ENCODE results near the gene APEH. TPM values are rescaled to one million over a fixed set of nuclear protein-coding genes. Genes with fewer than 3 reads are reported as not detected.

The APEH gene
- total and polyA plus RNA-seq, 2 of the 13 experiments (the other 11 are each of a cell fraction or from before 2014, with no cell fraction given), result 116 to 130 TPM

DNA sequence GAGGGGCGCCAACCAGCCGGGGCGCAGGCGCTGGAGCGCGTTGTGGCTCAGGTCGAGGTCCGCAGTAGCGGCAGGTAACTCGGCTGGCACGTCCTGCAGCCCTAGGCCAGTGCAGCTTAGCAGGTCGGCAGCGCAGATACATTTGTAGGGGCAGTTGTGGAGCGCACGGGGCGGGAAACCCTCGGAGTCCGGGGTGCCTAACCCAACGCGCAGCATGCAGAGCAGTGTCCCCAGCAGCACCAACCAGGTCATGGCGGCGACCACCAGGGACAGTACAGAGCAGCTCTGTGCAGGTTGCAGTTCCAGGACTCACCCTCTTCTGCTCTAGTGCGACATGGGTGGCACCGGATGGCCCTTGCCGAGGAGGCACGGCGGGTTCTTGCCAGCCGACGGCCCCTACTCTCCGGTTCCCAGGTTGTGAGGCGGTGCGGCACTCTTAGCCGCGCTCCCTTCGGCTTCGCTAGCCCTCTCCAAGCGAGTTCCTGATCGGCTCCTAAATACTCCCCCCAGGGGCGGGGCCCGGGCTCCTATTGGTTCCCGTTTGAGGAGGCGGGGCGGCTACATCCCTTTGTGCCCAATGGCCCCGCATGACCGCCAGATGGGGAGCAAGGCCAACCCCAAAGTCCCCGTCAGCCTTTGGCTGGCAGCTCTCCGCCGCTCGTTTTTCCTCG lies 45.2 kb downstream of the APEH start, which contains the start of gene AMIGO3 (continued):
- TF ChIP-seq, protein P1, sequence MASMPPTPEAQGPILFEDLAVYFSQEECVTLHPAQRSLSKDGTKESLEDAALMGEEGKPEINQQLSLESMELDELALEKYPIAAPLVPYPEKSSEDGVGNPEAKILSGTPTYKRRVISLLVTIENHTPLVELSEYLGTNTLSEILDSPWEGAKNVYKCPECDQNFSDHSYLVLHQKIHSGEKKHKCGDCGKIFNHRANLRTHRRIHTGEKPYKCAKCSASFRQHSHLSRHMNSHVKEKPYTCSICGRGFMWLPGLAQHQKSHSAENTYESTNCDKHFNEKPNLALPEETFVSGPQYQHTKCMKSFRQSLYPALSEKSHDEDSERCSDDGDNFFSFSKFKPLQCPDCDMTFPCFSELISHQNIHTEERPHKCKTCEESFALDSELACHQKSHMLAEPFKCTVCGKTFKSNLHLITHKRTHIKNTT (CRISPR knock-in tag; IDR thresholded peaks at IDR 0.05), result no peak
- no peak for TF ChIP-seq STAG1 (CRISPR knock-in tag; IDR thresholded peaks at IDR 0.05)
- TF ChIP-seq MIER2 (CRISPR knock-in tag; IDR thresholded peaks at IDR 0.05), result no peak
- TF ChIP-seq ZIK1 (CRISPR knock-in tag; IDR thresholded peaks at IDR 0.05; ENCODE audit: borderline replicate concordance, low read depth), result no peak
- TF ChIP-seq FOSL1 (CRISPR knock-in tag; IDR thresholded peaks at IDR 0.05; ENCODE audit: borderline replicate concordance), result no peak
- no peak for TF ChIP-seq ZNF75D (CRISPR knock-in tag; IDR thresholded peaks at IDR 0.05; ENCODE audit: borderline replicate concordance)
- no peak for TF ChIP-seq MTA1 (CRISPR knock-in tag; IDR thresholded peaks at IDR 0.05; ENCODE audit: borderline replicate concordance)
- no peak for TF ChIP-seq SIX4 (CRISPR knock-in tag; IDR thresholded peaks at IDR 0.05)
- TF ChIP-seq ZNF326 (CRISPR knock-in tag; IDR thresholded peaks at IDR 0.05; ENCODE audit: borderline replicate concordance), result 0 out of 2 replicates have a peak, but pooled peaks have one; percentile 41
- TF ChIP-seq, protein P2, sequence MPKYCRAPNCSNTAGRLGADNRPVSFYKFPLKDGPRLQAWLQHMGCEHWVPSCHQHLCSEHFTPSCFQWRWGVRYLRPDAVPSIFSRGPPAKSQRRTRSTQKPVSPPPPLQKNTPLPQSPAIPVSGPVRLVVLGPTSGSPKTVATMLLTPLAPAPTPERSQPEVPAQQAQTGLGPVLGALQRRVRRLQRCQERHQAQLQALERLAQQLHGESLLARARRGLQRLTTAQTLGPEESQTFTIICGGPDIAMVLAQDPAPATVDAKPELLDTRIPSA (CRISPR knock-in tag; IDR thresholded peaks at IDR 0.05; ENCODE audit: borderline replicate concordance), result no peak
- TF ChIP-seq, protein P3, sequence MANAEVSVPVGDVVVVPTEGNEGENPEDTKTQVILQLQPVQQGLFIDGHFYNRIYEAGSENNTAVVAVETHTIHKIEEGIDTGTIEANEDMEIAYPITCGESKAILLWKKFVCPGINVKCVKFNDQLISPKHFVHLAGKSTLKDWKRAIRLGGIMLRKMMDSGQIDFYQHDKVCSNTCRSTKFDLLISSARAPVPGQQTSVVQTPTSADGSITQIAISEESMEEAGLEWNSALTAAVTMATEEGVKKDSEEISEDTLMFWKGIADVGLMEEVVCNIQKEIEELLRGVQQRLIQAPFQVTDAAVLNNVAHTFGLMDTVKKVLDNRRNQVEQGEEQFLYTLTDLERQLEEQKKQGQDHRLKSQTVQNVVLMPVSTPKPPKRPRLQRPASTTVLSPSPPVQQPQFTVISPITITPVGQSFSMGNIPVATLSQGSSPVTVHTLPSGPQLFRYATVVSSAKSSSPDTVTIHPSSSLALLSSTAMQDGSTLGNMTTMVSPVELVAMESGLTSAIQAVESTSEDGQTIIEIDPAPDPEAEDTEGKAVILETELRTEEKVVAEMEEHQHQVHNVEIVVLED (CRISPR knock-in tag; IDR thresholded peaks at IDR 0.05; ENCODE audit: borderline replicate concordance), result no peak
- TF ChIP-seq, protein P4, sequence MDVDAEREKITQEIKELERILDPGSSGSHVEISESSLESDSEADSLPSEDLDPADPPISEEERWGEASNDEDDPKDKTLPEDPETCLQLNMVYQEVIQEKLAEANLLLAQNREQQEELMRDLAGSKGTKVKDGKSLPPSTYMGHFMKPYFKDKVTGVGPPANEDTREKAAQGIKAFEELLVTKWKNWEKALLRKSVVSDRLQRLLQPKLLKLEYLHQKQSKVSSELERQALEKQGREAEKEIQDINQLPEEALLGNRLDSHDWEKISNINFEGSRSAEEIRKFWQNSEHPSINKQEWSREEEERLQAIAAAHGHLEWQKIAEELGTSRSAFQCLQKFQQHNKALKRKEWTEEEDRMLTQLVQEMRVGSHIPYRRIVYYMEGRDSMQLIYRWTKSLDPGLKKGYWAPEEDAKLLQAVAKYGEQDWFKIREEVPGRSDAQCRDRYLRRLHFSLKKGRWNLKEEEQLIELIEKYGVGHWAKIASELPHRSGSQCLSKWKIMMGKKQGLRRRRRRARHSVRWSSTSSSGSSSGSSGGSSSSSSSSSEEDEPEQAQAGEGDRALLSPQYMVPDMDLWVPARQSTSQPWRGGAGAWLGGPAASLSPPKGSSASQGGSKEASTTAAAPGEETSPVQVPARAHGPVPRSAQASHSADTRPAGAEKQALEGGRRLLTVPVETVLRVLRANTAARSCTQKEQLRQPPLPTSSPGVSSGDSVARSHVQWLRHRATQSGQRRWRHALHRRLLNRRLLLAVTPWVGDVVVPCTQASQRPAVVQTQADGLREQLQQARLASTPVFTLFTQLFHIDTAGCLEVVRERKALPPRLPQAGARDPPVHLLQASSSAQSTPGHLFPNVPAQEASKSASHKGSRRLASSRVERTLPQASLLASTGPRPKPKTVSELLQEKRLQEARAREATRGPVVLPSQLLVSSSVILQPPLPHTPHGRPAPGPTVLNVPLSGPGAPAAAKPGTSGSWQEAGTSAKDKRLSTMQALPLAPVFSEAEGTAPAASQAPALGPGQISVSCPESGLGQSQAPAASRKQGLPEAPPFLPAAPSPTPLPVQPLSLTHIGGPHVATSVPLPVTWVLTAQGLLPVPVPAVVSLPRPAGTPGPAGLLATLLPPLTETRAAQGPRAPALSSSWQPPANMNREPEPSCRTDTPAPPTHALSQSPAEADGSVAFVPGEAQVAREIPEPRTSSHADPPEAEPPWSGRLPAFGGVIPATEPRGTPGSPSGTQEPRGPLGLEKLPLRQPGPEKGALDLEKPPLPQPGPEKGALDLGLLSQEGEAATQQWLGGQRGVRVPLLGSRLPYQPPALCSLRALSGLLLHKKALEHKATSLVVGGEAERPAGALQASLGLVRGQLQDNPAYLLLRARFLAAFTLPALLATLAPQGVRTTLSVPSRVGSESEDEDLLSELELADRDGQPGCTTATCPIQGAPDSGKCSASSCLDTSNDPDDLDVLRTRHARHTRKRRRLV (CRISPR knock-in tag; IDR thresholded peaks at IDR 0.05), result no peak
- 0 out of 2 replicates have a peak, but pooled peaks have one; percentile 24 for TF ChIP-seq NFYB (CRISPR knock-in tag; IDR thresholded peaks at IDR 0.05)
- TF ChIP-seq ZNF570 (CRISPR knock-in tag; IDR thresholded peaks at IDR 0.05; ENCODE audit: borderline replicate concordance), result no peak
- no peak for TF ChIP-seq PAWR (CRISPR knock-in tag; IDR thresholded peaks at IDR 0.05; ENCODE audit: borderline replicate concordance)
- TF ChIP-seq, protein P5, sequence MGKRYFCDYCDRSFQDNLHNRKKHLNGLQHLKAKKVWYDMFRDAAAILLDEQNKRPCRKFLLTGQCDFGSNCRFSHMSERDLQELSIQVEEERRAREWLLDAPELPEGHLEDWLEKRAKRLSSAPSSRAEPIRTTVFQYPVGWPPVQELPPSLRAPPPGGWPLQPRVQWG (CRISPR knock-in tag; IDR thresholded peaks at IDR 0.05; ENCODE audit: borderline replicate concordance, low read depth), result no peak
- no peak for TF ChIP-seq KLF13 (CRISPR knock-in tag; IDR thresholded peaks at IDR 0.05)
- TF ChIP-seq, protein P6, sequence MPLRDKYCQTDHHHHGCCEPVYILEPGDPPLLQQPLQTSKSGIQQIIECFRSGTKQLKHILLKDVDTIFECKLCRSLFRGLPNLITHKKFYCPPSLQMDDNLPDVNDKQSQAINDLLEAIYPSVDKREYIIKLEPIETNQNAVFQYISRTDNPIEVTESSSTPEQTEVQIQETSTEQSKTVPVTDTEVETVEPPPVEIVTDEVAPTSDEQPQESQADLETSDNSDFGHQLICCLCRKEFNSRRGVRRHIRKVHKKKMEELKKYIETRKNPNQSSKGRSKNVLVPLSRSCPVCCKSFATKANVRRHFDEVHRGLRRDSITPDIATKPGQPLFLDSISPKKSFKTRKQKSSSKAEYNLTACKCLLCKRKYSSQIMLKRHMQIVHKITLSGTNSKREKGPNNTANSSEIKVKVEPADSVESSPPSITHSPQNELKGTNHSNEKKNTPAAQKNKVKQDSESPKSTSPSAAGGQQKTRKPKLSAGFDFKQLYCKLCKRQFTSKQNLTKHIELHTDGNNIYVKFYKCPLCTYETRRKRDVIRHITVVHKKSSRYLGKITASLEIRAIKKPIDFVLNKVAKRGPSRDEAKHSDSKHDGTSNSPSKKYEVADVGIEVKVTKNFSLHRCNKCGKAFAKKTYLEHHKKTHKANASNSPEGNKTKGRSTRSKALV (CRISPR knock-in tag; IDR thresholded peaks at IDR 0.05), result no peak
